Glomerular endothelial cell (primary cell): ENCODE data around the gene RFTN1. TPM values are rescaled to one million over a fixed set of nuclear protein-coding genes. Genes with fewer than 3 reads are reported as not detected.

ENCODE experiments used
- total RNA-seq: library from RNA; depleted of rRNA; stranded (reverse); fragments of >200 nt; gene quantifications from 2 replicates; pipeline ENCODE4 v1.2.3, GENCODE V29; 2015

Gene RFTN1
- total RNA-seq, 1 donor from 2014 or later: 78.3 TPM

Other genes starting within 250 kb of the RFTN1 start
- gene DPH3, start 248.8 kb downstream of the RFTN1 start, total RNA-seq: 21.7 and 24.8 TPM in 2 replicates
- 5.6 and 6.8 TPM in 2 replicates for gene OXNAD1, start 248.5 kb downstream of the RFTN1 start, total RNA-seq
- not detected in 2 replicates for gene DAZL, start 91.7 kb upstream of the RFTN1 start, total RNA-seq